Measurements from ENCODE around the gene VARS1.

GRCh38 chr6:31775633-31776484, 19.7 kb downstream of the VARS1 start:
- TF ChIP-seq, protein P1, sequence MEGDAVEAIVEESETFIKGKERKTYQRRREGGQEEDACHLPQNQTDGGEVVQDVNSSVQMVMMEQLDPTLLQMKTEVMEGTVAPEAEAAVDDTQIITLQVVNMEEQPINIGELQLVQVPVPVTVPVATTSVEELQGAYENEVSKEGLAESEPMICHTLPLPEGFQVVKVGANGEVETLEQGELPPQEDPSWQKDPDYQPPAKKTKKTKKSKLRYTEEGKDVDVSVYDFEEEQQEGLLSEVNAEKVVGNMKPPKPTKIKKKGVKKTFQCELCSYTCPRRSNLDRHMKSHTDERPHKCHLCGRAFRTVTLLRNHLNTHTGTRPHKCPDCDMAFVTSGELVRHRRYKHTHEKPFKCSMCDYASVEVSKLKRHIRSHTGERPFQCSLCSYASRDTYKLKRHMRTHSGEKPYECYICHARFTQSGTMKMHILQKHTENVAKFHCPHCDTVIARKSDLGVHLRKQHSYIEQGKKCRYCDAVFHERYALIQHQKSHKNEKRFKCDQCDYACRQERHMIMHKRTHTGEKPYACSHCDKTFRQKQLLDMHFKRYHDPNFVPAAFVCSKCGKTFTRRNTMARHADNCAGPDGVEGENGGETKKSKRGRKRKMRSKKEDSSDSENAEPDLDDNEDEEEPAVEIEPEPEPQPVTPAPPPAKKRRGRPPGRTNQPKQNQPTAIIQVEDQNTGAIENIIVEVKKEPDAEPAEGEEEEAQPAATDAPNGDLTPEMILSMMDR (IDR thresholded peaks at IDR 0.05), result no peak
- TF ChIP-seq EP300 (IDR thresholded peaks at IDR 0.05) (no peak), POLR2AphosphoS5 (IDR thresholded peaks at IDR 0.05) (no peak)
